Neural cell (in vitro differentiated cells): ENCODE data around the gene PSEN1. TPM values are rescaled to one million over a fixed set of nuclear protein-coding genes. Genes with fewer than 3 reads are reported as not detected.

ENCODE experiments used
- H2AFZ ChIP-seq: fragments of 200-600, 300-800 bp; sonication (generic), shearing (Covaris generic); 2 replicates; pipeline ENCODE4 v1.6.0; 2014; ENCODE audit warnings: low read depth, mild to moderate bottlenecking, antibody characterized with exemption, low read length, moderate library complexity
- H3F3A ChIP-seq: fragments of 200-600 bp; shearing (Covaris generic); 2 replicates; pipeline ENCODE4 v1.6.1; 2016; ENCODE audit warnings: mild to moderate bottlenecking, moderate library complexity, mixed read lengths, antibody characterized with exemption, low read length; ENCODE audit not compliant: insufficient read depth, poor library complexity, severe bottlenecking
- H3K27ac ChIP-seq: fragments of 200-600, 300-800 bp; sonication (generic), shearing (Covaris generic); 2 replicates; pipeline ENCODE4 v1.5.1; 2014; ENCODE audit warnings: mild to moderate bottlenecking, low read length, moderate library complexity
- H3K27me3 ChIP-seq: fragments of 300-800, 200-600 bp; sonication (generic), shearing (Covaris generic); 2 replicates; pipeline ENCODE4 v1.6.0; 2014; ENCODE audit warnings: mild to moderate bottlenecking, low read depth, low read length, moderate library complexity; ENCODE audit not compliant: insufficient read depth
- H3K36me3 ChIP-seq: fragments of 300-800, 200-600 bp; sonication (generic), shearing (Covaris generic); 2 replicates; pipeline ENCODE4 v1.5.1; 2014; ENCODE audit warnings: mild to moderate bottlenecking, antibody characterized with exemption, low read length, moderate library complexity; ENCODE audit not compliant: insufficient read depth
- H3K4me2 ChIP-seq: fragments of 300-800, 200-600 bp; sonication (generic), shearing (Covaris generic); 2 replicates; pipeline ENCODE4 v1.6.0; 2014; ENCODE audit warnings: mild to moderate bottlenecking, low read length
- H3K4me3 ChIP-seq: fragments of 300-800, 200-600 bp; sonication (generic), shearing (Covaris generic); 2 replicates; pipeline ENCODE4 v1.5.1; 2014; ENCODE audit warnings: mild to moderate bottlenecking, low read length, moderate library complexity
- H3K79me2 ChIP-seq: fragments of 200-600 bp; shearing (Covaris generic); replicated peaks from 2 replicates; pipeline ENCODE4 v1.6.0; 2014; ENCODE audit warnings: mild to moderate bottlenecking, low read length, moderate library complexity; ENCODE audit not compliant: insufficient read depth
- H3K9ac ChIP-seq: fragments of 300-800, 200-600 bp; sonication (generic), shearing (Covaris generic); 2 replicates; pipeline ENCODE4 v1.6.1; 2016; ENCODE audit warnings: mild to moderate bottlenecking, low read length, mixed read lengths
- H3K9me2 ChIP-seq: fragments of 200-600 bp; shearing (Covaris generic); 2 replicates; pipeline ENCODE4 v1.6.1; 2016; ENCODE audit warnings: mild to moderate bottlenecking, low read length, mixed read lengths; ENCODE audit not compliant: insufficient read depth
- H3K9me3 ChIP-seq: fragments of 200-600, 300-800 bp; sonication (generic), shearing (Covaris generic); 2 replicates; pipeline ENCODE4 v1.6.1; 2016; ENCODE audit warnings: mild to moderate bottlenecking, mixed run types, low read length, moderate library complexity, mixed read lengths
- H4K20me1 ChIP-seq: fragments of 200-600 bp; shearing (Covaris generic); 2 replicates; pipeline ENCODE4 v1.6.1; 2016; ENCODE audit warnings: mild to moderate bottlenecking, mixed run types; ENCODE audit not compliant: insufficient read depth
- CTCF ChIP-seq: fragments of 450-650 bp; IDR thresholded peaks from 2 replicates; pipeline ENCODE4 v1.5.1; 2014; ENCODE audit warnings: antibody characterized with exemption, mild to moderate bottlenecking, moderate library complexity; ENCODE audit not compliant: poor library complexity, severe bottlenecking
- EP300 ChIP-seq: fragments of 450-650 bp; conservative IDR thresholded peaks from 2 replicates; pipeline ENCODE4 v1.6.1; 2014; ENCODE audit warnings: antibody characterized with exemption, mild to moderate bottlenecking, moderate library complexity; ENCODE audit not compliant: poor library complexity, severe bottlenecking
- EZH2 ChIP-seq: fragments of 200-600, 300-800 bp; shearing (Covaris generic), sonication (generic); IDR thresholded peaks from 2 replicates; pipeline ENCODE4 v1.6.1; 2014; ENCODE audit warnings: antibody characterized with exemption, low read length, borderline replicate concordance, mild to moderate bottlenecking; ENCODE audit not compliant: insufficient read depth, poor library complexity, severe bottlenecking
- MXI1 ChIP-seq: fragments of 450-650 bp; conservative IDR thresholded peaks from 2 replicates; pipeline ENCODE4 v1.6.1; 2014; ENCODE audit warnings: antibody characterized with exemption, mild to moderate bottlenecking; ENCODE audit not compliant: poor library complexity, severe bottlenecking
- POLR2AphosphoS5 ChIP-seq: IDR thresholded peaks from 2 replicates; pipeline ENCODE4 v1.6.1; 2012
- RAD21 ChIP-seq: fragments of 450-650 bp; conservative IDR thresholded peaks from 2 replicates; pipeline ENCODE4 v1.6.1; 2014; ENCODE audit warnings: antibody characterized with exemption, mild to moderate bottlenecking, moderate library complexity
- REST ChIP-seq: IDR thresholded peaks from 2 replicates; pipeline ENCODE4 v1.6.1; 2012; ENCODE audit warnings: borderline replicate concordance
- SMC3 ChIP-seq: fragments of 450-650 bp; conservative IDR thresholded peaks from 2 replicates; pipeline ENCODE4 v1.6.1; 2014; ENCODE audit warnings: antibody characterized with exemption, mild to moderate bottlenecking, moderate library complexity; ENCODE audit not compliant: poor library complexity
- TAF1 ChIP-seq: IDR thresholded peaks from 2 replicates; pipeline ENCODE4 v1.6.1; 2012; ENCODE audit warnings: low read depth
- polyA plus RNA-seq: library from polyadenylated mRNA; depleted of rRNA; stranded (reverse); fragments of >200 nt; gene quantifications from 2 replicates; pipeline ENCODE4 v1.2.3, GENCODE V29; 2014

The PSEN1 gene
- polyA plus RNA-seq, 1 donor from 2014 or later = 40.3 TPM

GRCh38 chr14:73258845-73259611, 122.7 kb downstream of the PSEN1 start:
- no peak overlapping the region for H3K4me2 ChIP-seq
- no peak overlapping the region for H3K4me3 ChIP-seq
- H3K27ac ChIP-seq = no peak overlapping the region
- no peaks in the 10 kb centered on the region for H3K9me3 ChIP-seq
- no peaks in the 10 kb centered on the region for H3K79me2 ChIP-seq
- no peaks in the 10 kb centered on the region for H3F3A ChIP-seq
- no peaks in the 10 kb centered on the region for H3K27me3 ChIP-seq
- no peak overlapping the region for H3K9ac ChIP-seq
- no peak for TF ChIP-seq TAF1
- no peak for TF ChIP-seq POLR2AphosphoS5
- TF ChIP-seq EP300 = no peak
- TF ChIP-seq REST = no peak
- H3K9me2 ChIP-seq = no peaks in the 10 kb centered on the region
- H3K36me3 ChIP-seq = no peaks in the 10 kb centered on the region
- no peak overlapping the region for H2AFZ ChIP-seq
- no peaks in the 10 kb centered on the region for H4K20me1 ChIP-seq

DNA sequence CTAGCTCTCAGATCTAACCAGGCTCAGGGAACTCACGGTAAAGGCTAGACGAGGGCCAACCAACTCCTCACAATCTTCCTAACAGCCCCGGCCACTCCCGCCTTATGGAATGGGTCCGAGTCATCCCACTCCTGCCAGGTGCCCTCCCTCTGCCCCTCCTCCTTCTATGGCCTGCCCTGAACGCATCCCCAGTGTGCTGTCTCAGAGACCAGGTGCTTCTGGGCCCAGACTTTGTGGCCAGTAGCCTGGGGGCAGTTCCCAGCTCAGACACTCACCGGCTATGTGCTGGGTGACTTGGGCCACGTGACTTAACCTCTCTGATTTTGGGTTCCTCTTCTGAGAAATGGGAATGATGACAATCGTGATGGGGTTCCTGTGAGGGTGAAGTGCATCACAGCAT, 123.5 kb downstream of the PSEN1 start:
- Histone ChIP-seq H3K4me3 (no peak overlapping the region), H3K4me2 (no peak overlapping the region), H3K9me2 (no peaks in the 10 kb centered on the region), H2AFZ (no peak overlapping the region), H3K27me3 (no peaks in the 10 kb centered on the region), H3F3A (no peaks in the 10 kb centered on the region), H4K20me1 (no peaks in the 10 kb centered on the region), H3K27ac (no peak overlapping the region), H3K36me3 (no peaks in the 10 kb centered on the region), H3K9ac (no peak overlapping the region), H3K9me3 (no peaks in the 10 kb centered on the region), H3K79me2 (no peaks in the 10 kb centered on the region)
- TF ChIP-seq SMC3 = no peak
- TF ChIP-seq TAF1 = no peak

DNA sequence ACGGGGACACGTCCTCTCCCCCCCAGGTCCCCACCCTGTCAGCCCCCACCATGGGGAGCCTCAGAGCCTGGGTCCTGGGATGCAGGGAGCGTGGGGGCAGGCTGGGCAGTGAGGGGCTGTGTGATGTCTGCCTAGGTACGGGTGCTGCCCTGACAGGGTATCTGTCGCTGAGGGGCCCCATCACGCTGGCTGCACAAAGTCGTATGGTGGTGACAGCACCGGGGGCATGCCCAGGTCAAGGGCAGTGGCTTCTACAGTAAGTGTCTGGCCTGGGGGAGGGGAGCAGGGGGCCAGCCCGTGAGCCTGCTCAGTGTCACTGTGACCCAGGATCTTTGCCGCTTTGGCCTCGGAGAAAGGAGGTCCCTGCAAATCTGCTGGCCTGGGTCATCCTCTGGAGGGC, 124.3 kb downstream of the PSEN1 start:
- Histone ChIP-seq H3K4me3 (no peak overlapping the region), H3K4me2 (no peak overlapping the region), H3F3A (no peaks in the 10 kb centered on the region), H3K79me2 (no peaks in the 10 kb centered on the region), H3K27me3 (no peaks in the 10 kb centered on the region), H2AFZ (no peak overlapping the region), H3K9me3 (no peaks in the 10 kb centered on the region), H3K9me2 (no peaks in the 10 kb centered on the region), H3K27ac (no peak overlapping the region), H3K36me3 (no peaks in the 10 kb centered on the region), H3K9ac (no peak overlapping the region), H4K20me1 (no peaks in the 10 kb centered on the region)
- TF ChIP-seq TAF1 (no peak), EZH2 (no peak), MXI1 (no peak), POLR2AphosphoS5 (no peak), SMC3 (no peak), EP300 (no peak), REST (no peak), CTCF (no peak), RAD21 (no peak)
